ENCODE data around the gene ZSWIM2.

DNA sequence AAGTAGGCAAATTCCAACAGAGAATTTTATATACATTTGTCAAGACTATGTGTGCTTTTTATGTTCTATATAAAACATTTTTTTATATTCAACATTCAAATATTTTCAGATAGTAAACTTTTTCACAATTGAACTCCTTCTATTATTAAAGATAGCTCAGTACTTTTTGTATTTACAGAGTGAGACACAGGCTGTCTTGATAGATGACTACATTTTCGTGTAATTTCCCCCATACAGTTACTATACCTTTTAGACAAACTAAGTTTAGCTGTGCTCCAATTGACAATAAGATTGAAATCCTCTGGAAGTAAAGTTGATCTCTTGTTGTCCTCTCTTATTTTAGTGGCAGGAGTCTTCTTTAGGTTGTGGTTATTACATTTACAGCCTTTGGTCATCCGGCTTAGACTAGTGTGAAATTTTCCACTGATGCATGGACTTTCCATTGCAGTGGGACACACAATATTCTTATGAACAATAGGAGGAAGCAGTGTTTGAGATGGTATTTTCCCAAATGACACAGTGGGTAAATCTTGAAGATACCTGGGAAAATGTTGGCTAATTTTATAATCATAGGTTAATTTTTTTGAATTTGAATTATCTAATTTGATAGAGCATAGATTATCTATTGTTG is 21.0 kb downstream of the ZSWIM2 start:
- TF ChIP-seq, protein P1, sequence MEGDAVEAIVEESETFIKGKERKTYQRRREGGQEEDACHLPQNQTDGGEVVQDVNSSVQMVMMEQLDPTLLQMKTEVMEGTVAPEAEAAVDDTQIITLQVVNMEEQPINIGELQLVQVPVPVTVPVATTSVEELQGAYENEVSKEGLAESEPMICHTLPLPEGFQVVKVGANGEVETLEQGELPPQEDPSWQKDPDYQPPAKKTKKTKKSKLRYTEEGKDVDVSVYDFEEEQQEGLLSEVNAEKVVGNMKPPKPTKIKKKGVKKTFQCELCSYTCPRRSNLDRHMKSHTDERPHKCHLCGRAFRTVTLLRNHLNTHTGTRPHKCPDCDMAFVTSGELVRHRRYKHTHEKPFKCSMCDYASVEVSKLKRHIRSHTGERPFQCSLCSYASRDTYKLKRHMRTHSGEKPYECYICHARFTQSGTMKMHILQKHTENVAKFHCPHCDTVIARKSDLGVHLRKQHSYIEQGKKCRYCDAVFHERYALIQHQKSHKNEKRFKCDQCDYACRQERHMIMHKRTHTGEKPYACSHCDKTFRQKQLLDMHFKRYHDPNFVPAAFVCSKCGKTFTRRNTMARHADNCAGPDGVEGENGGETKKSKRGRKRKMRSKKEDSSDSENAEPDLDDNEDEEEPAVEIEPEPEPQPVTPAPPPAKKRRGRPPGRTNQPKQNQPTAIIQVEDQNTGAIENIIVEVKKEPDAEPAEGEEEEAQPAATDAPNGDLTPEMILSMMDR (IDR thresholded peaks at IDR 0.05; ENCODE audit: poor library complexity, severe bottlenecking), result no peak
- TF ChIP-seq, protein P2, sequence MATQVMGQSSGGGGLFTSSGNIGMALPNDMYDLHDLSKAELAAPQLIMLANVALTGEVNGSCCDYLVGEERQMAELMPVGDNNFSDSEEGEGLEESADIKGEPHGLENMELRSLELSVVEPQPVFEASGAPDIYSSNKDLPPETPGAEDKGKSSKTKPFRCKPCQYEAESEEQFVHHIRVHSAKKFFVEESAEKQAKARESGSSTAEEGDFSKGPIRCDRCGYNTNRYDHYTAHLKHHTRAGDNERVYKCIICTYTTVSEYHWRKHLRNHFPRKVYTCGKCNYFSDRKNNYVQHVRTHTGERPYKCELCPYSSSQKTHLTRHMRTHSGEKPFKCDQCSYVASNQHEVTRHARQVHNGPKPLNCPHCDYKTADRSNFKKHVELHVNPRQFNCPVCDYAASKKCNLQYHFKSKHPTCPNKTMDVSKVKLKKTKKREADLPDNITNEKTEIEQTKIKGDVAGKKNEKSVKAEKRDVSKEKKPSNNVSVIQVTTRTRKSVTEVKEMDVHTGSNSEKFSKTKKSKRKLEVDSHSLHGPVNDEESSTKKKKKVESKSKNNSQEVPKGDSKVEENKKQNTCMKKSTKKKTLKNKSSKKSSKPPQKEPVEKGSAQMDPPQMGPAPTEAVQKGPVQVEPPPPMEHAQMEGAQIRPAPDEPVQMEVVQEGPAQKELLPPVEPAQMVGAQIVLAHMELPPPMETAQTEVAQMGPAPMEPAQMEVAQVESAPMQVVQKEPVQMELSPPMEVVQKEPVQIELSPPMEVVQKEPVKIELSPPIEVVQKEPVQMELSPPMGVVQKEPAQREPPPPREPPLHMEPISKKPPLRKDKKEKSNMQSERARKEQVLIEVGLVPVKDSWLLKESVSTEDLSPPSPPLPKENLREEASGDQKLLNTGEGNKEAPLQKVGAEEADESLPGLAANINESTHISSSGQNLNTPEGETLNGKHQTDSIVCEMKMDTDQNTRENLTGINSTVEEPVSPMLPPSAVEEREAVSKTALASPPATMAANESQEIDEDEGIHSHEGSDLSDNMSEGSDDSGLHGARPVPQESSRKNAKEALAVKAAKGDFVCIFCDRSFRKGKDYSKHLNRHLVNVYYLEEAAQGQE (IDR thresholded peaks at IDR 0.05; ENCODE audit: borderline replicate concordance), result no peak
- no peak for TF ChIP-seq EZH2 (IDR thresholded peaks at IDR 0.05; ENCODE audit: borderline replicate concordance, insufficient read depth, low read length, poor library complexity, severe bottlenecking)
- no peak for TF ChIP-seq EP300 (conservative IDR thresholded peaks at IDR 0.05; ENCODE audit: poor library complexity, severe bottlenecking)
- TF ChIP-seq POLR2AphosphoS5 (IDR thresholded peaks at IDR 0.05), result no peak
- TF ChIP-seq SMC3 (conservative IDR thresholded peaks at IDR 0.05; ENCODE audit: poor library complexity), result no peak
- TF ChIP-seq TAF1 (IDR thresholded peaks at IDR 0.05; ENCODE audit: low read depth), result no peak
- TF ChIP-seq RAD21 (conservative IDR thresholded peaks at IDR 0.05), result no peak
